ENCODE results near the gene SNX4. TPM values are rescaled to one million over a fixed set of nuclear protein-coding genes. Genes with fewer than 3 reads are reported as not detected.

The SNX4 gene
- total RNA-seq, 2 experiments from 2014 or later = 28.2 to 38.9 TPM

DNA sequence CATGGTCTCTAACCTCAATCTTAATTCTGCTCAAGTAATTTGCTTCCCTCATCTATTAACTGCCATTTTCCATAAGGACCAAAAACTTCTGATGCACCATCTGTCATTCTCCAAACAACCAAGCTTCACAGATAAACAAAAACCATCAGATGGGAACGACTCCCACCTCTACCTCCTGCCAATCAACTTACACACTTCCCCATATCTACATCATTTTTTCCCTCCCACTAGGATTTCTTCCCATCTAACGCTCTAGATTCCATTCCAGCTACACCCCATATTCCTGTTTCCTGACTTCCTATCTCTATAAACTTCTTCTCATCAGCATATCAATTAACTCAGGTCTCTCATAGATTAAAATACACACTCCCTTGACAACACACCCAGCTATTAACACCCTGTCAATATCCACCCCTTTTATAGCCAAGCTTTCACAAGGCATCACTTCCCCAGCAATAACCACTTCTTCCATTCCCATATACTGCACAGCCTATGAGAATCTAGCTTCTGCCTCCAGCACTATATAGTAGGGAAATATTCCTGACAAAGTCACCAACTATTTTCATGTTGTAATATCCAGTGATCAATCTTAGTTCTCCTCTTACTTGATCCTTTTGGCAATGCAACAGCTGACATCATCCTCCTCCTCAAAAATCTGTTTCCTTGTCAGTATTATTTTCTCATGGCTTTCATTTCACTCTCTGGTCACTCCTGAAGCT lies 39.2 kb downstream of the SNX4 start:
- Histone ChIP-seq H3K9me2 (ENCODE audit: insufficient read depth, low read length) (no peaks in the 10 kb centered on the region), H4K20me1 (ENCODE audit: insufficient read depth, low read length) (no peaks in the 10 kb centered on the region), H3K4me3 (ENCODE audit: low read depth, low read length, poor library complexity, severe bottlenecking) (no peak overlapping the region), H3K4me2 (ENCODE audit: low read length) (no peak overlapping the region), H3K9me3 (ENCODE audit: low read length) (no peaks in the 10 kb centered on the region), H3K36me3 (ENCODE audit: insufficient read depth, low read length) (peaks cover 37% of the 10 kb centered on the region), H3K27ac (ENCODE audit: low read depth, low read length, poor library complexity, severe bottlenecking) (no peak overlapping the region), H2AFZ (ENCODE audit: low read length) (no peak overlapping the region), H3K4me1 (ENCODE audit: insufficient read depth, low read length, poor library complexity, severe bottlenecking) (no peaks in the 10 kb centered on the region), H3K79me2 (ENCODE audit: insufficient read depth, low read depth, low read length) (no peaks in the 10 kb centered on the region)
- intact Hi-C loops (cut with micrococcal nuclease; ENCODE audit: unreplicated experiment) = no loop called here
- CTCF ChIA-PET (ENCODE audit: unreplicated experiment) = no interaction called here
- BruUV-seq (replicated peaks) = no TSS peak
- TF ChIP-seq, protein P1, sequence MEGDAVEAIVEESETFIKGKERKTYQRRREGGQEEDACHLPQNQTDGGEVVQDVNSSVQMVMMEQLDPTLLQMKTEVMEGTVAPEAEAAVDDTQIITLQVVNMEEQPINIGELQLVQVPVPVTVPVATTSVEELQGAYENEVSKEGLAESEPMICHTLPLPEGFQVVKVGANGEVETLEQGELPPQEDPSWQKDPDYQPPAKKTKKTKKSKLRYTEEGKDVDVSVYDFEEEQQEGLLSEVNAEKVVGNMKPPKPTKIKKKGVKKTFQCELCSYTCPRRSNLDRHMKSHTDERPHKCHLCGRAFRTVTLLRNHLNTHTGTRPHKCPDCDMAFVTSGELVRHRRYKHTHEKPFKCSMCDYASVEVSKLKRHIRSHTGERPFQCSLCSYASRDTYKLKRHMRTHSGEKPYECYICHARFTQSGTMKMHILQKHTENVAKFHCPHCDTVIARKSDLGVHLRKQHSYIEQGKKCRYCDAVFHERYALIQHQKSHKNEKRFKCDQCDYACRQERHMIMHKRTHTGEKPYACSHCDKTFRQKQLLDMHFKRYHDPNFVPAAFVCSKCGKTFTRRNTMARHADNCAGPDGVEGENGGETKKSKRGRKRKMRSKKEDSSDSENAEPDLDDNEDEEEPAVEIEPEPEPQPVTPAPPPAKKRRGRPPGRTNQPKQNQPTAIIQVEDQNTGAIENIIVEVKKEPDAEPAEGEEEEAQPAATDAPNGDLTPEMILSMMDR (conservative IDR thresholded peaks at IDR 0.05; ENCODE audit: low read length) = no peak
- TF ChIP-seq EZH2phosphoT487 (IDR thresholded peaks at IDR 0.05; ENCODE audit: borderline replicate concordance, low read depth, low read length) = no peak
- POLR2A ChIA-PET = interaction anchor here (0.8 kb wide), 2 partner anchors 11 to 17 kb away, joined by 3 to 8 read pairs; no protein-coding TSS in a partner anchor
- no peak for DNase-seq (ENCODE audit: low spot score)

DNA sequence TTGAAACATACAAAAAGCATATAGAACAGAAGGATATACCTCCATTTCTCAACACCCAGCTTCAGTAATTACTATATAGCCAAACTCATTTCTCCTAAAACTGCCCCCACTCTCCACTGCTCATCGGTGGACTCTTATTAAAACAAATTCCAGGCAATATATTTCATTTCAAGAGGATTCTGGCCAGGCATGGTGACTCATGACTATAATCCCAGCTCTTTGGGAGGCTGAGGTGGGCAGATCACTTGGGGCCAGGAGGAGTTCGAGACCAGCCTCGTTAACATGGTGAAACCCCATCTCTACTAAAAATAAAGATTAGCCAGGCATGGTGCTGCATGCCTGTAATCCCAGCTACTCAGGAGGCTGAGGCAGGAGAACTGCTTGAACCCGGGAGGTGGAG lies 40.9 kb downstream of the SNX4 start:
- H4K20me1 ChIP-seq (ENCODE audit: insufficient read depth, low read length) = no peaks in the 10 kb centered on the region
- TF ChIP-seq, protein P1 (conservative IDR thresholded peaks at IDR 0.05; ENCODE audit: low read length) = no peak
- H3K9me2 ChIP-seq (ENCODE audit: insufficient read depth, low read length) = no peaks in the 10 kb centered on the region
- no peak overlapping the region for H3K4me3 ChIP-seq (ENCODE audit: low read depth, low read length, poor library complexity, severe bottlenecking)
- ChIA-PET CTCF (ENCODE audit: unreplicated experiment) (no interaction called here), POLR2A (no interaction called here)
- no peak overlapping the region for H3K27ac ChIP-seq (ENCODE audit: low read depth, low read length, poor library complexity, severe bottlenecking)
- intact Hi-C loops (cut with micrococcal nuclease; ENCODE audit: unreplicated experiment) = no loop called here
- no peak for DNase-seq (ENCODE audit: low spot score)
- no TSS peak for BruUV-seq (replicated peaks)
- no peak overlapping the region for H2AFZ ChIP-seq (ENCODE audit: low read length)
- H3K36me3 ChIP-seq (ENCODE audit: insufficient read depth, low read length) = peaks cover 40% of the 10 kb centered on the region
- H3K4me1 ChIP-seq (ENCODE audit: insufficient read depth, low read length, poor library complexity, severe bottlenecking) = no peaks in the 10 kb centered on the region
- no peak overlapping the region for H3K4me2 ChIP-seq (ENCODE audit: low read length)
- no peaks in the 10 kb centered on the region for H3K9me3 ChIP-seq (ENCODE audit: low read length)
- no peaks in the 10 kb centered on the region for H3K79me2 ChIP-seq (ENCODE audit: insufficient read depth, low read depth, low read length)

DNA sequence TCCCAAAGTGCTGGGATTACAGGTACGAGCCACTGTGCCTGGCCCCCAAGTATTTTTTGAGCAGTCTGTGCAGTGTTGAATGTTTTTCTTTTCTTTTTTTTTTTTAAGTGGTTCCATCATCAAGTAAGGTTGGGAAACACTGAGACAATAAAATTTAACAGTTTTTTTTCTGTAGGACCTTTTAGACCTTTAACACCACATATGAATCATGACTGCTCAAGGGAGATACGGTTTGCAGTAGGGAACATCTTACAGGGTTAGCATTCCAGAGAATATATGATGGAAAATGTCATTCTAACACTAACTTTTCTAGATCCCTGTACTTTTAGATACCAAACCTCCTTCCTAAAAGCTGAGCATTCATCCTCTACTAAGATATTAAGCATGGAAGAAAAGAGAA lies 41.7 kb downstream of the SNX4 start:
- no peaks in the 10 kb centered on the region for H3K9me3 ChIP-seq (ENCODE audit: low read length)
- ChIA-PET CTCF (ENCODE audit: unreplicated experiment) (no interaction called here), POLR2A (no interaction called here)
- no TSS peak for BruUV-seq (replicated peaks)
- DNase-seq (ENCODE audit: low spot score) = no peak
- H3K4me2 ChIP-seq (ENCODE audit: low read length) = no peak overlapping the region
- no peaks in the 10 kb centered on the region for H3K79me2 ChIP-seq (ENCODE audit: insufficient read depth, low read depth, low read length)
- H3K36me3 ChIP-seq (ENCODE audit: insufficient read depth, low read length) = peaks cover 40% of the 10 kb centered on the region
- TF ChIP-seq, protein P1 (conservative IDR thresholded peaks at IDR 0.05; ENCODE audit: low read length) = no peak
- no peak for TF ChIP-seq EZH2phosphoT487 (IDR thresholded peaks at IDR 0.05; ENCODE audit: borderline replicate concordance, low read depth, low read length)
- intact Hi-C loops (cut with micrococcal nuclease; ENCODE audit: unreplicated experiment) = no loop called here
- no peak overlapping the region for H3K27ac ChIP-seq (ENCODE audit: low read depth, low read length, poor library complexity, severe bottlenecking)
- no peak overlapping the region for H3K4me3 ChIP-seq (ENCODE audit: low read depth, low read length, poor library complexity, severe bottlenecking)
- no peaks in the 10 kb centered on the region for H3K4me1 ChIP-seq (ENCODE audit: insufficient read depth, low read length, poor library complexity, severe bottlenecking)
- no peaks in the 10 kb centered on the region for H4K20me1 ChIP-seq (ENCODE audit: insufficient read depth, low read length)
- H2AFZ ChIP-seq (ENCODE audit: low read length) = no peak overlapping the region
- no peaks in the 10 kb centered on the region for H3K9me2 ChIP-seq (ENCODE audit: insufficient read depth, low read length)

Data from OCI-LY7 (cell line).